Erythroblast (primary cell): ENCODE results near the gene HSD17B3.

Experiments
- GATA1 ChIP-seq: IDR thresholded peaks from 2 replicates; pipeline ENCODE4 v1.6.1; 2011; ENCODE audit warnings: low read depth, mild to moderate bottlenecking, control low read depth, low read length, moderate library complexity
- POLR2A ChIP-seq: IDR thresholded peaks from 2 replicates; pipeline ENCODE4 v1.6.1; 2011; ENCODE audit warnings: mild to moderate bottlenecking, low read length

GRCh38 chr9:96338299-96338698, 36.3 kb upstream of the HSD17B3 start:
- TF ChIP-seq POLR2A (no peak), GATA1 (no peak)
